Measurements from ENCODE around the gene AGAP1.

Gene AGAP1

DNA sequence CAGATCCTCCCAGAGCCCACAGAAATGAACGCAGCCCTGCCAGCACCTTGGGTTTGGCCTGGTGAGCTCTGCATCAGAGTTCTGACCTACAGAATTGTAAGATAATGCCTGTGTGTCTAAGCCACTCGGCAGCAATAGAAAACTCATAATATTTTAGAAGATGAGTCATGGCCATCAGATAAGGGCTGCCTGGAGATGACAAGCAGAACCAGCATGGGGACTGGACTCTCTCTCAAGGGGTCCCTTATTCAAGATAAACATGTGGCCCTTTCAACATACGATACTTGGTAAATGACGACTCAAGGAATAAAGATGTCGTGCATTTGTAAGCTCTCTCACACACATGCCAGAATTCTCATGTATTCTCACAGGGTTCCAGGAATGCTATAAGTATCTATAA, 8.5 kb upstream of the AGAP1 start:
- no peak for DNase-seq

GRCh38 chr2:235486729-235487128, 7.1 kb upstream of the AGAP1 start:
- intact Hi-C loops (cut with DNase I) = no loop called here
- no peak for DNase-seq

More for the DNA sequence above, 8.5 kb upstream of the AGAP1 start:
- intact Hi-C loops (cut with DNase I) = no loop called here

DNA sequence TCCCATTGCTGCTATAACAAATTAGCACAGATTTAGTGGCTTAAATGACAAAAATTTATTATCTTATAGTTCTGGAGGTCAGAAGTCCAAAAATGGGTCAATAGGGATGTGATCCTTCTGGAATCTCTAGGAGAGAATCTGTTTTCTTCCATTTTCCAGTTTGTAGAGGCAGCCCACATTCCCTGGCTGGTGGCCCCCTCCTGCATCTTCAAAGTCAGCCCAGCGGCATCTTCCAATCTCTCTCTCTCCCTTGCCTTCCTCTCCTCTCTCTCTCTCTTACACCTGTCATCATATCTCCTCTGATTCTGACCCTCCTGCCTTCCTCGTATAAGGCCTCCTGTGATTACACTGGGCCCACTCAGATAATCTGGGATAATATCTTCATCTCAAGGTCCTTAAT, 3.9 kb upstream of the AGAP1 start:
- intact Hi-C loops (cut with DNase I) = loop anchor here (5.0 kb wide), 1 partner anchor 182 kb away; no protein-coding TSS in a partner anchor
- no peak for DNase-seq

GRCh38 chr2:235492850-235493344, 946 bp upstream of the AGAP1 start:
- peak in 2 of 10 donors; percentile 19 to 85 for DNase-seq

DNA sequence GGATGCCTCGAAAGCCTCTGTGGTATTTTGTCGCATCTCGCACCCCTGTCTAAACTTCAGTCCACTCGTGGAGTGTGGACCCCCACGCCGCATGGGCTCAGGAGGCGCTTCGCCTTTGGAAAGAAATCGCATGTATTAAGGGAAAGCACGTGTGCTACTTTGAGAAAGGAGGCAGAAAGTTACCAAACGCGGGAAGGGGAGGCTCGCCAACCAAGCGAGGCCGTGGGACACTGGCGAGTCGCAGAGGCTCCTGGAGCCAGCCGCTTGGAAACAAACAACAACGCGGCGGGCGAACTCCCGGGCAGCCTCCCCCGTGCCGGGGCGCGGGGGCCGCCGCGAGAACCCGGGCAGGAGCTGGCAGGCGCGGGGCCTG, 455 bp upstream of the AGAP1 start:
- intact Hi-C loops (cut with DNase I) = loop anchor here (5.0 kb wide), 1 partner anchor 179 kb away; no protein-coding TSS in a partner anchor
- peak in 1 of 10 donors; percentile 35 for DNase-seq

More at GRCh38 chr2:235492850-235493344, 946 bp upstream of the AGAP1 start:
- intact Hi-C loops (cut with DNase I) = loop anchor here (5.0 kb wide), 1 partner anchor 179 kb away; no protein-coding TSS in a partner anchor

GRCh38 chr2:235494716-235495372, 1.0 kb downstream of the AGAP1 start:
- DNase-seq = peak in 9 of 10 donors; percentile 31 to 92 (median 50)
- intact Hi-C loops (cut with DNase I) = loop anchor here (2.0 to 5.0 kb wide), 5 partner anchors 63 to 353 kb away; no protein-coding TSS in a partner anchor

DNA sequence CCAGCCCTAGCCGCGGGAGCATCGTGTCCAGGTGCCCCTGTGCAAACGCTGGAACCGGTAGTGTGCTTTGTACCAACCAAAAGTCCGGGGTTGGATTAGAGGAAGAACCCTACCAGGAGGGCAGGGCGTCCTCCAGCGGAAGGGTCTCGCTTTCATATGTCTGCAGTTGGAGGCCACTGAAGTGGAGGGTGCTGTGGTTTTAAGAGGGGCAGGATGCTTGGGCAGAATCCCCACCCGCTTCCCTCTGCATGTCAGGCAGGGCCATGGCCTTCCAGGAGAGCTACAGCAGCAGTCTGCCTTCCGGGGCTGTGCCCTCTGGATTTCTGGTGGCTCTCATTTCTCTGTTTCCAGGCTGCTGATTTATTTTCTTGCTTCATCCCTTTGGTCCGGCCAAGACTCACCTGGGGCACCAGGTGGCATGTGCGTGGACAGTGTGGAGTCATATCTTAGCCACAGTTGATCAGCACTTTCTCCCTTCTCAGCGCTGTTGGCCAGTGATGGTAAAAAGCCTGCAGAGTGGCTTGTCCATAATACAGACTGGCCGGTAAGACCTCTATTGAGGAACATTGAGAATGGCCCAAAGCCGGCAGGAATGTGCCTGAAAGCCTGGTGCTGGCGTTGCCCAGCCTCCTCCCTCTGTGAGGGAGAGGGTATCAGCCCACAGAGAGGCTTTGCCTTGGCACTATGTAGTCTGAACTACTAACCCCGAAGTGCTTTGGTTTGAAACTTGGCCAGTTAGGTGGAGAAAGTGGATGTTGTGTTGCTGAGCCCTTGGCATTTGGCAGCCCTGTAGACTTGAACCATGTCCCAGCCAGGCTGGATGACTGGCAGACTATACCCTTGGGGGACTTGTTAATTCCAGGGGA, 1.8 kb downstream of the AGAP1 start:
- peak in 3 of 10 donors; percentile 19 to 81 (median 28) for DNase-seq
- intact Hi-C loops (cut with DNase I) = loop anchor here (2.0 to 5.0 kb wide), 4 partner anchors 63 to 353 kb away; no protein-coding TSS in a partner anchor

- DNase-seq = peak in 2 of 10 donors; percentile 29 to 86
- intact Hi-C loops (cut with DNase I) = loop anchor here (5.0 kb wide), 3 partner anchors 64 to 354 kb away; no protein-coding TSS in a partner anchor
Observed at GRCh38 chr2:235496239-235496621, 2.4 kb downstream of the AGAP1 start.

DNA sequence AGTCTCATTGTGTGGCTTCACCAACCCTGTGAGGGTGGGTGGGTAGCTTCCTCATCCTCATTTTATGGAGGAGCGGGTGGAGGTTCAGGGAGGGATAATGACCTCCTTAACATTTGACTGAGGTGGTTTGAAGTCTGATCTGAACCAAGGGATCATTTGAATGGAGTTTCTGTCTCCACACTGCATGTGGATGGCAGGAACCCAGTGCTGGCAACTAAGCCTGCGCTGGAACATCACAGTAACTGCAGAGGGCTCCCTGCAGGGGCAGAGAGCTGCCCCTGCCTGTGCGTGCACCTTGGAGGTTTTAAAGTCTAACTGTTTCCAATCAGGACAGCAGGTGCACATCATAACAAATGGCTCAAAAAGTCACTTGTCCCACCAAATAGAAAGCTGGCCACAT, 3.3 kb downstream of the AGAP1 start:
- DNase-seq = peak in 6 of 10 donors; percentile 40 to 89 (median 48)
- intact Hi-C loops (cut with DNase I) = loop anchor here (5.0 kb wide), 3 partner anchors 65 to 355 kb away; no protein-coding TSS in a partner anchor

- intact Hi-C loops (cut with DNase I) = loop anchor here (5.0 kb wide), 3 partner anchors 66 to 356 kb away; no protein-coding TSS in a partner anchor
Observed at GRCh38 chr2:235498541-235498940, 4.7 kb downstream of the AGAP1 start.

DNA sequence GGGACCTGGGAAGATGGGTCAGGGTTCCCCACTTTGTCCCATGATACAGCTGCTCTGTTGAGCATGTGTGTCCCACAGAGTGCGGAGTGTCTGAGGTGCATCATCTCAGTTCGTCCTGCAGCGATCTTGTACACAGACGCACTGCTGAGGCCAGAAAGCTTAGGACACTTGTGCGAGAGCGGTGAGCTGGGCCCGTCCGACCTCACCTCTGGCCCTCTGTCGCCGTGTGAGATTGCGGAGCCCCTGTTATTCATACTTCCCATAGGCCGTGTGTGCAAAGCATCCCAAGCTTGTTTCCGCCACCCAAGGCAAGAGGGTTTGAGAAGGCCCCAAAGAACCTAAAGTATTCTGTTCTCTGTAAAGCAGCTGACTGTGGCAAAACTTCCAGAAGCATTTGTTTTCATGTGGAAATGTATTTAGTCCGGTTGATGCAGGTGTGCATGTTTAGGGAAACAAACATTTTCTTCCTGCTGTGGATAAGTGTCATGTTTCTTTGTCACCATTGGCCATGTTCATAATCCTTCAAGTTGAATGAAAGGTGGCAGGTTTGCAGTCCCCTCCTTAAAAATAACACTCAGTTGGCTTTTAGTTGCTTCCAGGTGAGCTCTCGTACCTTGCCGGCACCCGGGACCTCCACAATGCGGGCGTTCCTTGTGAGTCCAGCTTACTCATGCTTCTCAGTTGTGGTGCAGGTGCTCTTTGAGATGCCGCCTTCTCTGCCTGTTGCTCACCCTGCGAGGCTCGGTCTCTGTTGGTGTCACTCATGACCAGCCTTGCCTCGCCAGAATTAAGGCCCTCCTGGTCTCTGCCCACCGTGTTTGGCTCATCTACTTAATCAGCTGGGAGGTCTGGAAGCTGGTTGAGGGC, 5.3 kb downstream of the AGAP1 start:
- intact Hi-C loops (cut with DNase I) = loop anchor here (5.0 kb wide), 3 partner anchors 67 to 357 kb away; no protein-coding TSS in a partner anchor
- no peak for DNase-seq

More at GRCh38 chr2:235498541-235498940, 4.7 kb downstream of the AGAP1 start:
- DNase-seq = peak in 2 of 10 donors; percentile 23 to 24

- intact Hi-C loops (cut with DNase I) = loop anchor here (10.0 kb wide), 2 partner anchors 55 to 245 kb away; no protein-coding TSS in a partner anchor
- no peak for DNase-seq
Observed at GRCh38 chr2:235500110-235500760, 6.4 kb downstream of the AGAP1 start.

- intact Hi-C loops (cut with DNase I) = loop anchor here (10.0 kb wide), 2 partner anchors 54 to 244 kb away; no protein-coding TSS in a partner anchor
- DNase-seq = no peak
Observed at GRCh38 chr2:235500761-235501672, 7.2 kb downstream of the AGAP1 start.

- intact Hi-C loops (cut with DNase I) = loop anchor here (10.0 kb wide), 2 partner anchors 53 to 243 kb away; no protein-coding TSS in a partner anchor
Observed at GRCh38 chr2:235501673-235502031, 7.8 kb downstream of the AGAP1 start.

DNA sequence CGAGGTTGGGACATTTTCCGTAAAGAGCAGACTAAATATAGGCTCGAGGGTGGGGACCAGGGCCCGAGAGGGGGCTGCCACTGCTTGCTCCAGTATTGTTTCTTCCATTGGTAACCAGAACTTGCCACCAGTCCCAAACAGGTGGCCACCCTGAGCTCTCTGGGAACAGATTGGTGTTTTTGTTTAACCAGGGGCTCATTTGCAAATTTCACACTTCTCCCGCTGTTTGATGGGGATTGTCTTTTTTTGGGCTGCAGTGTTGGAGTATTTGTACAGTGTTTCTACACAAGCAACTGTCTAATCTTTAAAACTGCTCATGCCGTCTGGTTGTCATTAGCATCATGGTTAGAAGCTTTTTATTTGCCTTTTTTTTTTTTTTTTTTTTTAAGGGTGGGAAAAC, 8.5 kb downstream of the AGAP1 start:
- intact Hi-C loops (cut with DNase I) = loop anchor here (10.0 kb wide), 2 partner anchors 52 to 242 kb away; no protein-coding TSS in a partner anchor

More at GRCh38 chr2:235501673-235502031, 7.8 kb downstream of the AGAP1 start:
- DNase-seq = no peak

GRCh38 chr2:235504441-235505180, 10.8 kb downstream of the AGAP1 start:
- peak in 5 of 10 donors; percentile 24 to 85 (median 54) for DNase-seq

More for the DNA sequence above, 8.5 kb downstream of the AGAP1 start:
- no peak for DNase-seq

More at GRCh38 chr2:235504441-235505180, 10.8 kb downstream of the AGAP1 start:
- intact Hi-C loops (cut with DNase I) = loop anchor here (10.0 kb wide), 2 partner anchors 50 to 240 kb away; no protein-coding TSS in a partner anchor

Data from posterior cingulate gyrus (tissue), 11 donors.